ENCODE results near the gene CCDC80.

The CCDC80 gene
- long read RNA-seq: 0 reads

DNA sequence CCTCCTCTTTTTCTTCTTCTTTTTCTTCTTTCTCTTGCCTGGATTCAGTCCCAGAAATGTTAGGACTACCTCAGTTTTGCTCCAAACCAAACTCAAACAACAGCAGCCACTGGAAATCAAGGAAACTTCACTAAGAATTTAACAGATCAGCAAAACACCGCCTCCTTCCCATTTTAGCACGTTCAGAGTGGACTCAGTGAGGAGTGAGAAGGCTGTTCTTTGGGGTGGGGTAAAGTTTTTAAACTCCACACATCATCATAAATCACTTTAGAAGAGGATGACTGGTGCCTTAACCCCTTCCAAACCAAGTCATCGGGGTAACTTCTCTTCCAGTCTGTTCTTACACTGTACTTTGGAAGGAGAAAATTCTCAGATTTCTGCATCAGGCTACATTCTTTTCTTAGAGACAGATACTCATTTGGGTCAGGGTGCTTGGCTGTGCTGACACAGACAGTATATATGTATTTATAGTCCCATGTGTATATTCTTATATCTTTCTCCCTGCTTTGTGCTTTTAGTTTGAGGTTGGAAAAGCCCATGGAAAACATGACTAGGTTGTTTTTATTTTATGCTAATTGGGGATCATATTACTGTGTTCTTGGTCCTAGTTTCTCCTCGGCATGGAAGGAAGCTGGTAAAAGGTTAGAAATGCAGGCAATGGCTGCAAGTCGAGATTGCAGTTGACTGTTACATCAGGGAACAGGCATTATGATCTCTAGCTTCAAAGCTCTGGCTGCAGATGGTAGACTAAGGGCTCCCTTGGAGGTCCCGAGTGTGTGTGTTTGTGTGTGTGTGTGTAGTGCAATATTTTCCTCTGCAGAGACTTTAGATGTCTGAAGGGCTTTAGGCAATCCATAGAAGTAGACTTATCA lies at the start of gene CCDC80:
TSS of gene CCDC80 (minus strand) at position 214 of the 872 bp plus-strand sequence. CDS start 1,238 bp downstream, outside the sequence.
- H3K4me3 ChIP-seq (replicated peaks; ENCODE audit: insufficient read depth, low read length): peak within 1 kb of the TSS; percentile 14; the same call in 1 of the 2 replicates
- H3K27me3 ChIP-seq (ENCODE audit: insufficient read depth, poor library complexity, severe bottlenecking): no peaks in the 10 kb centered on the region
- TF ChIP-seq POLR2AphosphoS5 (IDR thresholded peaks at IDR 0.05; ENCODE audit: low read depth): no peak
- DNase-seq (ENCODE audit: low read depth in 1 of 2, low spot score in 1 of 2): no peak
- H3K27ac ChIP-seq (replicated peaks): no peak within 1 kb of the TSS

DNA sequence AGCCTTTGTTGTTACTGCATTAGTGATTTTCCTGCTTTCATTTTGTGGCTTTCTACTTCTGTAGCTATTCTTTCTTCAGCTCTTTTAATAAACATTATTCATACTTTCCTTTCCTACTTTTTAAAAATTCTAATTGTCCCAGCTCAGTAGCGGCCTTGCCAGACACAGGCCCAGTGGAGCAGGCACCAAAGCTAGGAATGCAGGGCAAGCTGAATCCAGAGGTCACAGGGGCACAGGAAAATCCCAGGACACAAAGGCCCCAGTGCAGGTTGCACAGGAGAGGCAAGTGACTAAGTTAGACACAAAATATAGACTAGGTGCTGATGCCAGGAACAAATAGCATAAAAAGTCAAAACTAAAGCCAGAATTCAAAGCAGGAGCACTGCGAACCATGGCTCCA lies 49.0 kb upstream of the CCDC80 start:
- Histone ChIP-seq H3K27me3 (ENCODE audit: insufficient read depth, poor library complexity, severe bottlenecking) (no peaks in the 10 kb centered on the region), H3K27ac (replicated peaks) (no peak overlapping the region), H3K4me3 (replicated peaks; ENCODE audit: insufficient read depth, low read length) (no peak overlapping the region)
- TF ChIP-seq, protein P1, sequence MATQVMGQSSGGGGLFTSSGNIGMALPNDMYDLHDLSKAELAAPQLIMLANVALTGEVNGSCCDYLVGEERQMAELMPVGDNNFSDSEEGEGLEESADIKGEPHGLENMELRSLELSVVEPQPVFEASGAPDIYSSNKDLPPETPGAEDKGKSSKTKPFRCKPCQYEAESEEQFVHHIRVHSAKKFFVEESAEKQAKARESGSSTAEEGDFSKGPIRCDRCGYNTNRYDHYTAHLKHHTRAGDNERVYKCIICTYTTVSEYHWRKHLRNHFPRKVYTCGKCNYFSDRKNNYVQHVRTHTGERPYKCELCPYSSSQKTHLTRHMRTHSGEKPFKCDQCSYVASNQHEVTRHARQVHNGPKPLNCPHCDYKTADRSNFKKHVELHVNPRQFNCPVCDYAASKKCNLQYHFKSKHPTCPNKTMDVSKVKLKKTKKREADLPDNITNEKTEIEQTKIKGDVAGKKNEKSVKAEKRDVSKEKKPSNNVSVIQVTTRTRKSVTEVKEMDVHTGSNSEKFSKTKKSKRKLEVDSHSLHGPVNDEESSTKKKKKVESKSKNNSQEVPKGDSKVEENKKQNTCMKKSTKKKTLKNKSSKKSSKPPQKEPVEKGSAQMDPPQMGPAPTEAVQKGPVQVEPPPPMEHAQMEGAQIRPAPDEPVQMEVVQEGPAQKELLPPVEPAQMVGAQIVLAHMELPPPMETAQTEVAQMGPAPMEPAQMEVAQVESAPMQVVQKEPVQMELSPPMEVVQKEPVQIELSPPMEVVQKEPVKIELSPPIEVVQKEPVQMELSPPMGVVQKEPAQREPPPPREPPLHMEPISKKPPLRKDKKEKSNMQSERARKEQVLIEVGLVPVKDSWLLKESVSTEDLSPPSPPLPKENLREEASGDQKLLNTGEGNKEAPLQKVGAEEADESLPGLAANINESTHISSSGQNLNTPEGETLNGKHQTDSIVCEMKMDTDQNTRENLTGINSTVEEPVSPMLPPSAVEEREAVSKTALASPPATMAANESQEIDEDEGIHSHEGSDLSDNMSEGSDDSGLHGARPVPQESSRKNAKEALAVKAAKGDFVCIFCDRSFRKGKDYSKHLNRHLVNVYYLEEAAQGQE (IDR thresholded peaks at IDR 0.05; ENCODE audit: insufficient replicate concordance, low read depth): no peak
- TF ChIP-seq POLR2AphosphoS5 (IDR thresholded peaks at IDR 0.05; ENCODE audit: low read depth) (no peak), GABPA (IDR thresholded peaks at IDR 0.05; ENCODE audit: low read depth) (no peak), SPI1 (IDR thresholded peaks at IDR 0.05; ENCODE audit: borderline replicate concordance, low read depth) (no peak)
- TF ChIP-seq, protein P2, sequence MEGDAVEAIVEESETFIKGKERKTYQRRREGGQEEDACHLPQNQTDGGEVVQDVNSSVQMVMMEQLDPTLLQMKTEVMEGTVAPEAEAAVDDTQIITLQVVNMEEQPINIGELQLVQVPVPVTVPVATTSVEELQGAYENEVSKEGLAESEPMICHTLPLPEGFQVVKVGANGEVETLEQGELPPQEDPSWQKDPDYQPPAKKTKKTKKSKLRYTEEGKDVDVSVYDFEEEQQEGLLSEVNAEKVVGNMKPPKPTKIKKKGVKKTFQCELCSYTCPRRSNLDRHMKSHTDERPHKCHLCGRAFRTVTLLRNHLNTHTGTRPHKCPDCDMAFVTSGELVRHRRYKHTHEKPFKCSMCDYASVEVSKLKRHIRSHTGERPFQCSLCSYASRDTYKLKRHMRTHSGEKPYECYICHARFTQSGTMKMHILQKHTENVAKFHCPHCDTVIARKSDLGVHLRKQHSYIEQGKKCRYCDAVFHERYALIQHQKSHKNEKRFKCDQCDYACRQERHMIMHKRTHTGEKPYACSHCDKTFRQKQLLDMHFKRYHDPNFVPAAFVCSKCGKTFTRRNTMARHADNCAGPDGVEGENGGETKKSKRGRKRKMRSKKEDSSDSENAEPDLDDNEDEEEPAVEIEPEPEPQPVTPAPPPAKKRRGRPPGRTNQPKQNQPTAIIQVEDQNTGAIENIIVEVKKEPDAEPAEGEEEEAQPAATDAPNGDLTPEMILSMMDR (IDR thresholded peaks at IDR 0.05; ENCODE audit: insufficient read depth, low read length): no peak
- DNase-seq (ENCODE audit: low read depth in 1 of 2, low spot score in 1 of 2): no peak

DNA sequence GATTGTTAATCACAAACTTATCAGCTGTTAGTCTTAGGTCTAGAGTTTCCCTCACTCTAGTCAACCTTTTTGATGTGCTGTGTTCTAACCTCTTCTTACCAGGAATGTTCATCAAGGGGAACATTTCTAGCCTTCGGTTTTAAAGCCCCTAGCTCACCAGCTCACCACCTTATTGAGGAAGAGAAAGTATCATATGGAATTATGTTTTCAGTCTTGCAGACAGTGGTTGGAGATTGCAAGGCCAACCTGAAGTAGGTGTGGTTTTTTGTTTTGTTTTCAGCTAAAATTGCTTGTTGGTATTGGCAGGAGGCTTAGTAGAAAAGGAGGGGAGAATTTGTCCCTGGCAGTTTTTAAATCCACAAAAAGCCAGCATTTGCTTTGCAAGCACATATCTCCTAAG lies 48.4 kb upstream of the CCDC80 start:
- Histone ChIP-seq H3K4me3 (replicated peaks; ENCODE audit: insufficient read depth, low read length) (no peak overlapping the region), H3K27ac (replicated peaks) (no peak overlapping the region), H3K27me3 (ENCODE audit: insufficient read depth, poor library complexity, severe bottlenecking) (no peaks in the 10 kb centered on the region)
- no peak for DNase-seq (ENCODE audit: low read depth in 1 of 2, low spot score in 1 of 2)
- TF ChIP-seq POLR2AphosphoS5 (IDR thresholded peaks at IDR 0.05; ENCODE audit: low read depth) (no peak), GABPA (IDR thresholded peaks at IDR 0.05; ENCODE audit: low read depth) (no peak), SPI1 (IDR thresholded peaks at IDR 0.05; ENCODE audit: borderline replicate concordance, low read depth) (no peak)
- TF ChIP-seq, protein P1 (IDR thresholded peaks at IDR 0.05; ENCODE audit: insufficient replicate concordance, low read depth): no peak
- TF ChIP-seq, protein P2 (IDR thresholded peaks at IDR 0.05; ENCODE audit: insufficient read depth, low read length): no peak

DNA sequence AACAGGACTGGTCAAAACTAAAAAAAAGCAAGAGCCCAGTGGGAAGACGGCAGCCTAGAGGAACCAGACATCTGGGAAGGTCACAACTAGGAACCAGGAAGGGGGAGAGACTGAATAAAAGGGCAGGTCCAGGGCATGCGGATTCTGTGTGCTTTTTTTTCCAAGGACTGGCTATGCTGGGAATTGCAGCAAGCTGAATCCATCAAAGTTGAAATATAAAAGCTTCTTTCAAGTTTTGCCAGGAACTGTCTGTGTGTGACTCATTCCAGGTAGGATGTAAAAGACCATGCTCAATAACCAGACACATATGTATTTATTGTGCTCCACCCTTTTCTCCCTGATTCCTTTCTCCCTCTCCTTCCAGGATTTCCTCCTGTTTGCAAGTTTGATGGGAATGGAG lies 47.9 kb upstream of the CCDC80 start:
- DNase-seq (ENCODE audit: low read depth in 1 of 2, low spot score in 1 of 2): no peak
- Histone ChIP-seq H3K4me3 (replicated peaks; ENCODE audit: insufficient read depth, low read length) (no peak overlapping the region), H3K27me3 (ENCODE audit: insufficient read depth, poor library complexity, severe bottlenecking) (no peaks in the 10 kb centered on the region), H3K27ac (replicated peaks) (no peak overlapping the region)
- TF ChIP-seq GABPA (IDR thresholded peaks at IDR 0.05; ENCODE audit: low read depth) (no peak), POLR2AphosphoS5 (IDR thresholded peaks at IDR 0.05; ENCODE audit: low read depth) (no peak), SPI1 (IDR thresholded peaks at IDR 0.05; ENCODE audit: borderline replicate concordance, low read depth) (no peak)
- TF ChIP-seq, protein P2 (IDR thresholded peaks at IDR 0.05; ENCODE audit: insufficient read depth, low read length): no peak
- TF ChIP-seq, protein P1 (IDR thresholded peaks at IDR 0.05; ENCODE audit: insufficient replicate concordance, low read depth): no peak

Measured in HL-60 (cell line).